GM21528 (cell line): ENCODE results near the gene SLC22A1.
A peak's percentile ranks its signal among the peaks of the same experiment; 100 is the strongest.
"Not testable (repeated sequence)": the region's sequence is repeated elsewhere in the genome, so short reads cannot be mapped to it uniquely, and the experiment has no call there.

Experiments
- ATAC-seq: cut with Tn5 transposase; IDR thresholded peaks from one replicate; pipeline ENCODE4 v1.9.1; 2021; ENCODE audit warnings: mild to moderate bottlenecking, moderate library complexity; ENCODE audit not compliant: unreplicated experiment, low FRiP score

The SLC22A1 gene

DNA sequence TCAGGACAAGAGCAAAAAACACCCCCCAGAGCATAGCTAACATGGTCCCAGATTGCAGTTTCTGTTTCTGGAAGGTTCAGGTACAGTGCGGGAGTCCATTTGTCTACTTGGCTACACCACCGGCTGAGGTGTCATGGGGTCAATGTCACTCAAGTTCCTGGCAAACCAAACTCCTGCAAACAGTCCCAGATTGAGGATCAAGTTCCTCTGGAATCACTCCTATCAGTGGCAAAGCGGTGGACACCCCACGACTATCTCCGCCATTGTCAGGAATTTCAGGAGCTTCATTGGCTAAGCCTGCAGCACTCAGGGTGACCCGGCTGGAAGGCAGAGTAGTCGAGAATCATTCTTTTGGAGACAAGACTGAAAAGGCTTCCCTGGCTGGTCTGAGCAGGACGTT, 41.8 kb downstream of the SLC22A1 start:
- no peak for ATAC-seq

- no peak for ATAC-seq
These were observed 42.3 kb downstream of the SLC22A1 start for GRCh38 chr6:160163912-160164311.

GRCh38 chr6:160165928-160166327, 44.3 kb downstream of the SLC22A1 start:
- not testable (repeated sequence) for ATAC-seq

- ATAC-seq, result no peak
These were observed 46.2 kb downstream of the SLC22A1 start for GRCh38 chr6:160167604-160168399.

- no peak for ATAC-seq
These were observed 48.5 kb downstream of the SLC22A1 start for GRCh38 chr6:160170018-160170680.

- no peak for ATAC-seq
These were observed 51.1 kb downstream of the SLC22A1 start for GRCh38 chr6:160172704-160173103.

GRCh38 chr6:160173806-160174527, 52.4 kb downstream of the SLC22A1 start:
- no peak for ATAC-seq

DNA sequence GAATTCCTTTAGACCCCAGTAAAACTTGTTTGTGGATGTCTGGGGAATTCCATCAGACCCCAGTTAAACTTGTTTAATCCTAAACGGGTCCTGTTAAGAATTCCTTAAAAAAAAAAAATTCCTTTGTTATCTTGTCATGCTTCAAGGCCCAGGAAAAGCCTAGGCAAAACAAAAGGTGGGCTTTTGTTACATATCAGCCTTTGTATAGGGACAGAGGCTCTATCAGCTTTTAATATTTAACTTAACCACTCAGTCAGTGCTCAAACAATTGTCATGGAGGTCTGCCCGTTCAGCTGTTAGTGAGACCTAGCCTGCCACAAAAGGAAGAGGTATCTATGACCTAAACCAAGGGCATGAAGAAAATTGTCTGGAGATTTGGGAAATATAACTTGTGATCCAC, 53.1 kb downstream of the SLC22A1 start:
- ATAC-seq, result no peak

- no peak for ATAC-seq
These were observed 55.6 kb downstream of the SLC22A1 start for GRCh38 chr6:160177220-160177619.

DNA sequence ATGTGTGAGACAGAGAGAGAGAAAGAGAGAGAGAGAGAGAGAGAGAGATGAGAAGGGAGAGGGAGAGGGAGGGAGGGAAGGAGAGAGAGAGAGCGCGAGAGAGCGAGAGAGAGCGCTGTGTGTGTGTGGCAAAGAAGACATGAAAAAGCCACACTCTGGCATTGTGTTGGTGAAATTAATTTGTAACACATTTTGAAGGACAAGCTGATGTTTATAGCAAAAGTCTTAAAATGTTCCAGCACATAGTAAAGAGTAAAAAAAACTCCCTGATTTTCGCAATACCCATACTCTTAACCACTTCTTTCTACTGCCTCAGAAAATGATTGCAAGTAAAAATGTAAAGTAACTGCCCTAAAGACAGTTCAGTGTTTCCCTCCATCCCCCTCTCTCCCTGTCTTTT, 56.7 kb downstream of the SLC22A1 start:
- ATAC-seq, result no peak

GRCh38 chr6:160180706-160181105, 59.1 kb downstream of the SLC22A1 start:
- ATAC-seq, result no peak

GRCh38 chr6:160188773-160189172, 67.2 kb downstream of the SLC22A1 start:
- no peak for ATAC-seq

DNA sequence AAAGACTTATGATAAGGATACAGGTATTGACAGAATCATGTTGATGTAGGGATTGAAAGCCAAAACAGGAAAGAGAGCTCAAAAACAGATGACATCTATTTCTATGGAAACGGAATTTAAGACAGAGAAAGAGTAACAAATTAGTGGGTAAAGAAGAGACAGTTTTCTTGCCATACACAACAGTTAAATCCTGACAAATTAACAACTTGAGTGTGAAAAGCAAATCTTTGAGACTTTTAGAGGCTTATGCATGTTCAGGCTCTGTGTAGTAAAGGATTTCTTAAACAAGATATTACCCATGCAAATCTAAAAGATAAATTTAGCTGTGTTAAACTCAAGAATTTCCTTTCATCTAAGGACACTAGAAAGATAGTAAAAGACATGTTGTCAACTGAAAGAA, 68.5 kb downstream of the SLC22A1 start:
- no peak for ATAC-seq

DNA sequence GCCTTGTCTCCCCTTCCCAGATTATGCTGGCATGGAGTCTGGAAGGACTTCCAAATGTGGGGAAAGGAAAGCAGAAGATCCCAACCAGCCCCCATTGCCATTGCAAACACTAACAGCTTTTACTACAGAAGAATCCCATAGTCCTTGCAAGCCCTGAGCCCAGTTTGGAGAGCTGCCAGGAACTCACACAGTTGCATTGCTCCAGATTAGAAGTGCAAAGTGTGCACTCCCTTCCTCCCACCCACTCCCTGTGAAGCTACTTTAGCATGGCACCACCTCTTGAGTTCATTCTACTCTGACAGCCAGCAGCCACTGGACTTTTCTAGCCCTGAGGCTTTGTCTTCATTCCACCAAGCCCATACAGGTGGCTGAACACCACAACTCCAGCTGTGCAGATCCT, 69.4 kb downstream of the SLC22A1 start:
- no peak for ATAC-seq

DNA sequence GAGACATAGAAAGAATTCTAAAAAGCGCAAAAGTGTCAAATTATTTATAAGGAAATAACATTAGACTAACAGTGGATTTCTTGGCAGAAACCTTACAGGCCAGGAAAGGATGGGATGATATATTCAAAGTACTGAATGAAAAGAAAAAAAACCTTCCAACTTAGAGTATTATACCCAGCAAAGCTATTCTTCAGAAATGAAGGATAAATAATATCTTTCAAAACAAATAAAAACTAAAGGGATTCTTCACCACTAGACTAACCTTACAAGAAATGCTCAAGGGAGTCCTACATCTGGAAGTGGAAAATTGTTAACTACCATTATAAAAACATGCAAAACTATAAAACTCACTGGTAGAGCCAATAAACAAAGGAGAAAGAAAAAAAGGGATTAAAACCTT, 71.2 kb downstream of the SLC22A1 start:
- no peak for ATAC-seq

DNA sequence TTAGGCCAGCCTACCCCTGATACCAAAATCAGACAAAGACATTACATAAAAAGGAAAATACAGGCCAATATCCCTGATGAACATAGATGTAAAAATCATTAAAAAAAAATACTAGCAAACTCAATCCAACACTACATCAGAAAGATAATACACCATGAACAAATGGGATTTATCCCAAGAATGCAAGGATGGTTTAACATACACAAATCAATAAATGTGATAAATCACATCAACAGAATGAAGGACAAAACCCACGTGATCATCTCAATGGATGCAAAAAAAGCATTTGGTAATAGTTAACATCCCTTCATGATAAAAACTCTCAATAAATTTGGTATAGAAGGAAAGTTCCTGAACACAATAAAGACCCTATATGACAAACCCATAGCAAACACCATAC, 73.2 kb downstream of the SLC22A1 start:
- ATAC-seq, result no peak

DNA sequence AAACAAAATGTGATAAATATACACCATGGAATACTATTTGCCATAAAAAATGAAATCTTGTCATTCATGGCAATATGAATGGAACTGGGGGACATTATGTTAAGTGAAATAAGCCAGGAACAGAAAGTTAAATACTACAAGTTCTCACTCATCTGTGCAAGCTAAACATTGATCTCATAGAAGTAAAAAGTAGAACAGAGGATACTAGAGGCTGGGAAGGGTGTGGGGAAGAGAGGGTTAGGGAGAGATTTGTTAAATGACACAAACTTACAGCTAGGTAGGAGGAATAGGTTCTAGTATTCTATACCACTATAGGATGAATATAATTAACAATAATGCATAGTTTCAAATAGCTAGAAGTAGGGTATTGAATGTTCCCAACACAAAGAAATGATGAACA, 76.0 kb downstream of the SLC22A1 start:
- ATAC-seq, result no peak

GRCh38 chr6:160198606-160199211, 77.1 kb downstream of the SLC22A1 start:
- peak; percentile 93 for ATAC-seq

GRCh38 chr6:160201061-160201460, 79.4 kb downstream of the SLC22A1 start:
- ATAC-seq, result no peak

GRCh38 chr6:160202411-160202810, 80.8 kb downstream of the SLC22A1 start:
- no peak for ATAC-seq

- ATAC-seq, result no peak
These were observed 81.5 kb downstream of the SLC22A1 start for GRCh38 chr6:160203076-160203475.
